ENCODE data around the gene S100A9. TPM values are rescaled to one million over a fixed set of nuclear protein-coding genes. Genes with fewer than 3 reads are reported as not detected.

Gene S100A9
- total RNA-seq, 4 donors from 2014 or later = 33.4 to 175 (median 54.0) TPM

DNA sequence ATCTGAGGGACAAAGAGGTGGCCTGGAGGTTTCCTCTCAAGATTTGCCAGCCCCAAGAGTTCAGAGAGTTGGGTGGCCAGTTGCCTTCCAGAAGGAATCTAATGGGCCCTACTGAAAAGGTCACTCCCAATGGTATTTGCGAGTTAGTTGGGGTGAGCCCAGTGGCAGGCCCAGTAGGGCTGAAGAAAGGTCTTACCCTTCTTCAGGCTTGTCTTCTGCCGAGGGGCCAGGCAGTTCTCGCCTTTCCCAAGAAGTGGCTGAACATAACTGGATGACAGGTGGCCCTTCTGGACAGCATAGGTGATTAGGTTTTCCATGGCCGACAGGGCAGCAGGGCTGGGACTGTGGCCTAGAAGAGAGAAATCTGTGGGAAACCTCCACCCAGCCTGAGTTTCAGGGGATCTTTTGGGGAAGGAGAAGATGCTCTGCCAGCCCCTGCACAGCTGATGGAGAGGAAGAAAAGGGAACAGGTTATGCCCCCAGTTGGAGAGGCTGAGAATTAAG is 16.2 kb upstream of the S100A9 start:
- no peaks in the 10 kb centered on the region for H3K27me3 ChIP-seq
- intact Hi-C loops (cut with DNase I; ENCODE audit: low total_unique reads) = no loop called here
- no peak overlapping the region for H3K4me3 ChIP-seq
- TF ChIP-seq CTCF (IDR thresholded peaks at IDR 0.05) (no peak), POLR2A (IDR thresholded peaks at IDR 0.05) (no peak)
- H3K9me3 ChIP-seq = no peaks in the 10 kb centered on the region
- H3K36me3 ChIP-seq = no peaks in the 10 kb centered on the region
- DNase-seq = no peak
- H3K27ac ChIP-seq = no peak overlapping the region
- H3K4me1 ChIP-seq = no peaks in the 10 kb centered on the region

- H3K27me3 ChIP-seq = no peaks in the 10 kb centered on the region
- H3K4me3 ChIP-seq = no peak overlapping the region
- TF ChIP-seq POLR2A (IDR thresholded peaks at IDR 0.05) (no peak), CTCF (IDR thresholded peaks at IDR 0.05) (no peak)
- intact Hi-C loops (cut with DNase I; ENCODE audit: low total_unique reads) = no loop called here
- no peak overlapping the region for H3K27ac ChIP-seq
- H3K9me3 ChIP-seq = no peaks in the 10 kb centered on the region
- no peak for DNase-seq
- no peaks in the 10 kb centered on the region for H3K4me1 ChIP-seq
- H3K36me3 ChIP-seq = no peaks in the 10 kb centered on the region
Observed at GRCh38 chr1:153342178-153342577, 15.5 kb upstream of the S100A9 start.

GRCh38 chr1:153343040-153343681 is 14.5 kb upstream of the S100A9 start:
- Histone ChIP-seq H3K4me3 (no peak overlapping the region), H3K9me3 (no peaks in the 10 kb centered on the region), H3K4me1 (no peaks in the 10 kb centered on the region), H3K27ac (no peak overlapping the region), H3K27me3 (no peaks in the 10 kb centered on the region), H3K36me3 (no peaks in the 10 kb centered on the region)
- intact Hi-C loops (cut with DNase I; ENCODE audit: low total_unique reads) = no loop called here
- no peak for DNase-seq
- TF ChIP-seq POLR2A (IDR thresholded peaks at IDR 0.05) (no peak), CTCF (IDR thresholded peaks at IDR 0.05) (no peak)

DNA sequence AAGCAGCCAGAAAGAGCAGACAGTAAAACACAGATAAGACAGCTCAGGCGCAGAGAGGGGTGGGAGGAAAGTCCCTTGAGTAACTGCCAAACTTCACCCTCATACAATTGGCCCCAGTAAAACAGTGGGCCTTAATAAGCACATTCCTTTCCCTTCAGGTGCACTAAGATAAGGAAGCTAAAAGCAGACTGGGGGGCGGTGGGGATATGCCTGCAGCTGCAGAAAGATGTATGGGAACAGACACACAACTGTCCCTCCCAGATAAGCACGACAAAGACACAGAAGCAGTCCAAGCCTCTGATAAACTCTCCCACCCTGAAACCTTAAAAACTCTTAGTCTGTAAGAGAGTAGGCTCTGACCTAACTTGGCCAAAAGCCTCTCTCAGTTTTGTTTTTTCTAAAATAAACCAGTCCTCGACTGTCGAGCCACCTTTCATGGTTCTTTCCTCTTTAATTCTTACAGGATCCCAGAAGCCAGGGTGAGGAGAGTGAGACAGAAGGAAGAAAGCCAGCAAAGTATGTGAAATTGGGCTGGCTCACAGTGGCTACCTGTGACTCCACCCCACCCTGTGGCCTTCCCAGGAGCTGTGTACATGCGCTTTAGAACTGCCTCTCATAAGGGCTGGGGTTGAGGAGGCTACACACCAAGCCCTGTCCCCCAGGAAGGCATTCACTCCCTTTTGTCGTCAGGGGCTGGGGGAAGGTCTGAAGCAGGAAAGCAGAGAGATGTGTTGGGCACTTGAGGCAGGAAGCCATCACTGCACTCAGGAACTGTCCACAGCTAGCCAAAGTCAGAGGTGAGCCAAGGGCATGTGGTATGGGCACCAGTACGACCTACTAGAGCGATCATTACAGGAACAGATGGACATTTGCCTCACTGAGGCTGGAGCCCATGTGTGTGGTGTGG is 13.6 kb upstream of the S100A9 start:
- intact Hi-C loops (cut with DNase I; ENCODE audit: low total_unique reads) = no loop called here
- H3K27ac ChIP-seq = no peak overlapping the region
- H3K4me1 ChIP-seq = no peaks in the 10 kb centered on the region
- H3K9me3 ChIP-seq = no peaks in the 10 kb centered on the region
- H3K36me3 ChIP-seq = no peaks in the 10 kb centered on the region
- TF ChIP-seq CTCF (IDR thresholded peaks at IDR 0.05) (no peak), POLR2A (IDR thresholded peaks at IDR 0.05) (no peak)
- H3K27me3 ChIP-seq = no peaks in the 10 kb centered on the region
- DNase-seq = no peak
- no peak overlapping the region for H3K4me3 ChIP-seq

DNA sequence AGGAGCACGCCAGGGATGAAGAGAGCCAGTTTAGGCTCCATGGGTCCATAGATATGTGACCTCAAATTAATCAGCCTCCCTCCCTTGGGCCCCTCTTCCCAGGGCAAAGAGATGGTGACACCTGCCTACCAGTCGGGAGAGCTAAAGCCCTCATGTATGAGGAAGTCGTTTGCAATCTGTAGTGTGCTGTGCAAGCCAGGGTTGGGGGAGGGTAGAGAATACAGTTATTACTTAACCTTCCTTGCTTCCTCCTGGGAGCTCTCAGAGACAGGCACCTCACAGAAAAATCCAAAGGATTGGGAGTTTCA is 13.0 kb upstream of the S100A9 start:
- TF ChIP-seq POLR2A (IDR thresholded peaks at IDR 0.05) (no peak), CTCF (IDR thresholded peaks at IDR 0.05) (no peak)
- no peak for DNase-seq
- H3K4me1 ChIP-seq = no peaks in the 10 kb centered on the region
- intact Hi-C loops (cut with DNase I; ENCODE audit: low total_unique reads) = no loop called here
- H3K9me3 ChIP-seq = no peaks in the 10 kb centered on the region
- H3K4me3 ChIP-seq = no peak overlapping the region
- no peak overlapping the region for H3K27ac ChIP-seq
- no peaks in the 10 kb centered on the region for H3K27me3 ChIP-seq
- no peaks in the 10 kb centered on the region for H3K36me3 ChIP-seq
